ENCODE results near the gene SAMD9L. TPM values are rescaled to one million over a fixed set of nuclear protein-coding genes. Genes with fewer than 3 reads are reported as not detected.

The SAMD9L gene
- total and polyA plus RNA-seq, 4 donors: 2.2 to 5.2 (median 3.8) TPM

DNA sequence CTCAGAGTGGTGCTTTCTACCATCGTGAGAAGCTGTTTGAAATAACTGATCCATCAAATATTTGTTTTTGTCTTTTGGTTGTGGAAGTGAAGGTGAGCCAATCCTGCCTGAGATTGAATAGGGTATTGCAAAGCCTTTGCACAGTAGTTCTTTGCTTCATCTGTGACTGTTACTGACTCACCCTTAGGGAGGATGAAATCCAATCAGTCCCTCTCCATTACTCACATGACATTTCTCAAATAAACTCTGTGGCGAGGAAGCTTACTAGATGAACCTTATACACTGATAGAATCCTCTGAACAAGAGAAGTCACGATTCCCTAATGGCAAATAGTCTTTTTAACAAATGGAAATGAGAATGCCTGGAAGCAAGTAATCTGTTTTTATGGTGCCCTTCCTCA lies 46.2 kb upstream of the SAMD9L start:
- TF ChIP-seq EGR1 (IDR thresholded peaks at IDR 0.05; ENCODE audit: low read depth in 2 of 2): no peak
- TF ChIP-seq RAD21 (IDR thresholded peaks at IDR 0.05): no peak
- TF ChIP-seq, protein P1, sequence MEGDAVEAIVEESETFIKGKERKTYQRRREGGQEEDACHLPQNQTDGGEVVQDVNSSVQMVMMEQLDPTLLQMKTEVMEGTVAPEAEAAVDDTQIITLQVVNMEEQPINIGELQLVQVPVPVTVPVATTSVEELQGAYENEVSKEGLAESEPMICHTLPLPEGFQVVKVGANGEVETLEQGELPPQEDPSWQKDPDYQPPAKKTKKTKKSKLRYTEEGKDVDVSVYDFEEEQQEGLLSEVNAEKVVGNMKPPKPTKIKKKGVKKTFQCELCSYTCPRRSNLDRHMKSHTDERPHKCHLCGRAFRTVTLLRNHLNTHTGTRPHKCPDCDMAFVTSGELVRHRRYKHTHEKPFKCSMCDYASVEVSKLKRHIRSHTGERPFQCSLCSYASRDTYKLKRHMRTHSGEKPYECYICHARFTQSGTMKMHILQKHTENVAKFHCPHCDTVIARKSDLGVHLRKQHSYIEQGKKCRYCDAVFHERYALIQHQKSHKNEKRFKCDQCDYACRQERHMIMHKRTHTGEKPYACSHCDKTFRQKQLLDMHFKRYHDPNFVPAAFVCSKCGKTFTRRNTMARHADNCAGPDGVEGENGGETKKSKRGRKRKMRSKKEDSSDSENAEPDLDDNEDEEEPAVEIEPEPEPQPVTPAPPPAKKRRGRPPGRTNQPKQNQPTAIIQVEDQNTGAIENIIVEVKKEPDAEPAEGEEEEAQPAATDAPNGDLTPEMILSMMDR (IDR thresholded peaks at IDR 0.05; ENCODE audit: low read depth, low read length, missing input control): no peak
- TF ChIP-seq, protein P2, sequence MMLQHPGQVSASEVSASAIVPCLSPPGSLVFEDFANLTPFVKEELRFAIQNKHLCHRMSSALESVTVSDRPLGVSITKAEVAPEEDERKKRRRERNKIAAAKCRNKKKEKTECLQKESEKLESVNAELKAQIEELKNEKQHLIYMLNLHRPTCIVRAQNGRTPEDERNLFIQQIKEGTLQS (IDR thresholded peaks at IDR 0.05): no peak
- TF ChIP-seq HNF4A (conservative IDR thresholded peaks at IDR 0.05): no peak
- no peak for TF ChIP-seq GABPA (IDR thresholded peaks at IDR 0.05 in 1 of 2, conservative IDR thresholded peaks at IDR 0.05 in 1 of 2)
- no peak for TF ChIP-seq RXRA (IDR thresholded peaks at IDR 0.05)
- TF ChIP-seq TAF1 (conservative IDR thresholded peaks at IDR 0.05): no peak
- no peak for TF ChIP-seq NR2F2 (IDR thresholded peaks at IDR 0.05)
- no peak for TF ChIP-seq FOXA2 (IDR thresholded peaks at IDR 0.05)
- TF ChIP-seq, protein P3, sequence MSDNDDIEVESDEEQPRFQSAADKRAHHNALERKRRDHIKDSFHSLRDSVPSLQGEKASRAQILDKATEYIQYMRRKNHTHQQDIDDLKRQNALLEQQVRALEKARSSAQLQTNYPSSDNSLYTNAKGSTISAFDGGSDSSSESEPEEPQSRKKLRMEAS (IDR thresholded peaks at IDR 0.05): no peak
- TF ChIP-seq, protein P4, sequence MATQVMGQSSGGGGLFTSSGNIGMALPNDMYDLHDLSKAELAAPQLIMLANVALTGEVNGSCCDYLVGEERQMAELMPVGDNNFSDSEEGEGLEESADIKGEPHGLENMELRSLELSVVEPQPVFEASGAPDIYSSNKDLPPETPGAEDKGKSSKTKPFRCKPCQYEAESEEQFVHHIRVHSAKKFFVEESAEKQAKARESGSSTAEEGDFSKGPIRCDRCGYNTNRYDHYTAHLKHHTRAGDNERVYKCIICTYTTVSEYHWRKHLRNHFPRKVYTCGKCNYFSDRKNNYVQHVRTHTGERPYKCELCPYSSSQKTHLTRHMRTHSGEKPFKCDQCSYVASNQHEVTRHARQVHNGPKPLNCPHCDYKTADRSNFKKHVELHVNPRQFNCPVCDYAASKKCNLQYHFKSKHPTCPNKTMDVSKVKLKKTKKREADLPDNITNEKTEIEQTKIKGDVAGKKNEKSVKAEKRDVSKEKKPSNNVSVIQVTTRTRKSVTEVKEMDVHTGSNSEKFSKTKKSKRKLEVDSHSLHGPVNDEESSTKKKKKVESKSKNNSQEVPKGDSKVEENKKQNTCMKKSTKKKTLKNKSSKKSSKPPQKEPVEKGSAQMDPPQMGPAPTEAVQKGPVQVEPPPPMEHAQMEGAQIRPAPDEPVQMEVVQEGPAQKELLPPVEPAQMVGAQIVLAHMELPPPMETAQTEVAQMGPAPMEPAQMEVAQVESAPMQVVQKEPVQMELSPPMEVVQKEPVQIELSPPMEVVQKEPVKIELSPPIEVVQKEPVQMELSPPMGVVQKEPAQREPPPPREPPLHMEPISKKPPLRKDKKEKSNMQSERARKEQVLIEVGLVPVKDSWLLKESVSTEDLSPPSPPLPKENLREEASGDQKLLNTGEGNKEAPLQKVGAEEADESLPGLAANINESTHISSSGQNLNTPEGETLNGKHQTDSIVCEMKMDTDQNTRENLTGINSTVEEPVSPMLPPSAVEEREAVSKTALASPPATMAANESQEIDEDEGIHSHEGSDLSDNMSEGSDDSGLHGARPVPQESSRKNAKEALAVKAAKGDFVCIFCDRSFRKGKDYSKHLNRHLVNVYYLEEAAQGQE (IDR thresholded peaks at IDR 0.05): no peak
- no peak for TF ChIP-seq YY1 (IDR thresholded peaks at IDR 0.05)
- H3K4me1 ChIP-seq (ENCODE audit: control insufficient read depth in 4 of 4, insufficient read depth in 4 of 4, low read length in 3 of 4): no peaks in the 10 kb centered on the region
- no peak overlapping the region for H3K27ac ChIP-seq (ENCODE audit: low read depth in 1 of 2, low read length in 2 of 2)
- no peak overlapping the region for H3K4me3 ChIP-seq (ENCODE audit: low read depth in 1 of 3, low read length in 3 of 3)
- no peak for DNase-seq (ENCODE audit: low spot score)
- no peaks in the 10 kb centered on the region for H3K36me3 ChIP-seq (ENCODE audit: control insufficient read depth in 4 of 4, insufficient read depth in 3 of 4, low read depth in 1 of 4, low read length in 3 of 4)
- H3K9me3 ChIP-seq (ENCODE audit: control insufficient read depth in 4 of 4, low read length in 3 of 4): no peaks in the 10 kb centered on the region
- H3K9ac ChIP-seq (ENCODE audit: low read depth in 1 of 2, low read length in 2 of 2): no peak overlapping the region
- peaks cover 0 to 5% (median 0%) of the 10 kb centered on the region in 4 donors for H3K27me3 ChIP-seq (ENCODE audit: control insufficient read depth in 4 of 4, insufficient read depth in 4 of 4, low read length in 3 of 4)
- 50% methylated on average over 3 of the region's 3 CpGs for WGBS

DNA sequence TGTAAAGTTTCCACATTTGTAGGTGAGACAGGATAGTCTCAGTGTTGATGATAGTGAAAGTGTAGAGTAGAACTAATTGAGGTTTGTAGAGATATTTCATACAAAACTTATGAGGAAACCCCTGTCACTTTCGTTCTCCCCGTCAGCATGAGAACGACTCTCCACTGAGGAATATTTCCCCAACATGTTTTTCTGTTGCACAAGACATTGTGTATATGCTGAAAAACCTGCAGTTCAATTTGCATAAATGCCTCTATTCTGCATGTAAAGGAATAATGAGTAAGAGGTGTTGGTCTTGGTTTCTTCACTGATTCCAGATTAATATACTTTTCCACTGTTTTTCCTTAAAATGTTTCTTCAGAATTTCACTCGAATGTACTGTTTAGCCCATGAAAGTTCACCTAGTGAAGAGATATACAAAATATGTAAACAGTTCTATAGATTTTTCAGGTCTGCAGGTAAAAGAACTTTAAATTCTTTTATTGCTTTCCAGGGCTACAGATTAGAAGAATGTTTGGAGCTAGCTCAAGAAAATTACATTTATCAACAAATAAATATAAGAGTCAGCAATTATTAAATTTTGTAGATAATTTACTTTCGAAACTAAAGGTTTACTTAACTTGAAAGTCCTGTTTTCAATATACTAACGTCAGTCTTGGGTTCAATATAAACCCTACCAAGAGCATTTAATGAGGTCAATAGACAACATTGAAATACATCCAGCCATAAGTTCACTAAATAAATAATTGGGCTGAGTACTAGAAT lies 40.9 kb upstream of the SAMD9L start:
- WGBS: 62% methylated on average over 6 of the region's 6 CpGs
- no peak for DNase-seq (ENCODE audit: low spot score)
- Histone ChIP-seq H3K4me3 (ENCODE audit: low read depth in 1 of 3, low read length in 3 of 3) (no peak overlapping the region), H3K36me3 (ENCODE audit: control insufficient read depth in 4 of 4, insufficient read depth in 3 of 4, low read depth in 1 of 4, low read length in 3 of 4) (no peaks in the 10 kb centered on the region), H3K9me3 (ENCODE audit: control insufficient read depth in 4 of 4, low read length in 3 of 4) (no peaks in the 10 kb centered on the region), H3K27me3 (ENCODE audit: control insufficient read depth in 4 of 4, insufficient read depth in 4 of 4, low read length in 3 of 4) (peaks cover 0 to 10% (median 0%) of the 10 kb centered on the region in 4 donors), H3K9ac (ENCODE audit: low read depth in 1 of 2, low read length in 2 of 2) (no peak overlapping the region), H3K27ac (ENCODE audit: low read depth in 1 of 2, low read length in 2 of 2) (no peak overlapping the region), H3K4me1 (ENCODE audit: control insufficient read depth in 4 of 4, insufficient read depth in 4 of 4, low read length in 3 of 4) (no peaks in the 10 kb centered on the region)
- TF ChIP-seq HNF4A (conservative IDR thresholded peaks at IDR 0.05) (no peak), FOXA2 (IDR thresholded peaks at IDR 0.05) (no peak), HNF4G (IDR thresholded peaks at IDR 0.05) (no peak), NR2F2 (IDR thresholded peaks at IDR 0.05) (no peak), YY1 (IDR thresholded peaks at IDR 0.05) (no peak), JUND (IDR thresholded peaks at IDR 0.05) (no peak), EGR1 (IDR thresholded peaks at IDR 0.05; ENCODE audit: low read depth in 2 of 2) (no peak), SP1 (IDR thresholded peaks at IDR 0.05) (no peak)
- TF ChIP-seq, protein P5, sequence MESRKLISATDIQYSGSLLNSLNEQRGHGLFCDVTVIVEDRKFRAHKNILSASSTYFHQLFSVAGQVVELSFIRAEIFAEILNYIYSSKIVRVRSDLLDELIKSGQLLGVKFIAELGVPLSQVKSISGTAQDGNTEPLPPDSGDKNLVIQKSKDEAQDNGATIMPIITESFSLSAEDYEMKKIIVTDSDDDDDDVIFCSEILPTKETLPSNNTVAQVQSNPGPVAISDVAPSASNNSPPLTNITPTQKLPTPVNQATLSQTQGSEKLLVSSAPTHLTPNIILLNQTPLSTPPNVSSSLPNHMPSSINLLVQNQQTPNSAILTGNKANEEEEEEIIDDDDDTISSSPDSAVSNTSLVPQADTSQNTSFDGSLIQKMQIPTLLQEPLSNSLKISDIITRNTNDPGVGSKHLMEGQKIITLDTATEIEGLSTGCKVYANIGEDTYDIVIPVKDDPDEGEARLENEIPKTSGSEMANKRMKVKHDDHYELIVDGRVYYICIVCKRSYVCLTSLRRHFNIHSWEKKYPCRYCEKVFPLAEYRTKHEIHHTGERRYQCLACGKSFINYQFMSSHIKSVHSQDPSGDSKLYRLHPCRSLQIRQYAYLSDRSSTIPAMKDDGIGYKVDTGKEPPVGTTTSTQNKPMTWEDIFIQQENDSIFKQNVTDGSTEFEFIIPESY (IDR thresholded peaks at IDR 0.05): no peak
